Caki2 (cell line): ENCODE results near the gene PPP6R2. TPM values are rescaled to one million over a fixed set of nuclear protein-coding genes. Genes with fewer than 3 reads are reported as not detected.

Experiments
- DNase-seq: peaks from one replicate; pipeline ENCODE4 v3.0.0-alpha.2; 2015; ENCODE audit warnings: low read depth
- in situ Hi-C: cut with HindIII; loops from 2 replicates; pipeline ENCODE4 v1.10.0; 2016; ENCODE audit warnings: low sequenced_read_pairs, low pct_unique_long_range_greater_than_20kb, mixed read lengths
- total RNA-seq: library from RNA; depleted of rRNA; stranded (reverse); fragments of >200 nt; shearing (Covaris generic); gene quantifications from 2 replicates; pipeline ENCODE4 v1.2.3, GENCODE V29; 2014; ENCODE audit warnings: low replicate concordance

Gene PPP6R2
- total RNA-seq, 1 experiment from 2014 or later, result 72.7 TPM

GRCh38 chr22:50482107-50483074 is 139.3 kb downstream of the PPP6R2 start:
- in situ Hi-C loops, result no loop called here

GRCh38 chr22:50483106-50483505 is 140.0 kb downstream of the PPP6R2 start:
- DNase-seq, result no peak
- in situ Hi-C loops, result no loop called here

More at GRCh38 chr22:50482107-50483074, 139.3 kb downstream of the PPP6R2 start:
- no peak for DNase-seq

GRCh38 chr22:50483556-50483955 is 140.4 kb downstream of the PPP6R2 start:
- DNase-seq, result no peak

GRCh38 chr22:50483977-50484853 is 141.1 kb downstream of the PPP6R2 start:
- peak; percentile 77 for DNase-seq

More at GRCh38 chr22:50483556-50483955, 140.4 kb downstream of the PPP6R2 start:
- in situ Hi-C loops, result no loop called here

GRCh38 chr22:50485221-50486131 is 142.3 kb downstream of the PPP6R2 start:
- peak; percentile 32 for DNase-seq
- in situ Hi-C loops, result no loop called here

More at GRCh38 chr22:50483977-50484853, 141.1 kb downstream of the PPP6R2 start:
- in situ Hi-C loops, result no loop called here

GRCh38 chr22:50486561-50487289 is 143.6 kb downstream of the PPP6R2 start, which contains the start of gene MIOX:
Gene MIOX (plus strand): TSS chr22:50486859. CDS start chr22:50486898, 39 bp downstream.
- peak; percentile 65 for DNase-seq
- in situ Hi-C loops, result no loop called here

- in situ Hi-C loops, result no loop called here
- no peak for DNase-seq
Observed at GRCh38 chr22:50487290-50488005, 144.3 kb downstream of the PPP6R2 start.

- no peak for DNase-seq
- in situ Hi-C loops, result no loop called here
Observed at GRCh38 chr22:50488006-50488677, 145.0 kb downstream of the PPP6R2 start.

GRCh38 chr22:50488886-50489285 is 145.8 kb downstream of the PPP6R2 start:
- in situ Hi-C loops, result no loop called here
- DNase-seq, result no peak

- in situ Hi-C loops, result no loop called here
- DNase-seq, result no peak
Observed at GRCh38 chr22:50489363-50490243, 146.5 kb downstream of the PPP6R2 start.

- DNase-seq, result no peak
- in situ Hi-C loops, result no loop called here
Observed at GRCh38 chr22:50490531-50491308, 147.6 kb downstream of the PPP6R2 start.
